Measurements from ENCODE around the gene AP3S2. TPM values are rescaled to one million over a fixed set of nuclear protein-coding genes. Genes with fewer than 3 reads are reported as not detected.

Gene AP3S2
- total RNA-seq, 4 donors from 2014 or later: 37.3 to 73.8 (median 56.2) TPM

DNA sequence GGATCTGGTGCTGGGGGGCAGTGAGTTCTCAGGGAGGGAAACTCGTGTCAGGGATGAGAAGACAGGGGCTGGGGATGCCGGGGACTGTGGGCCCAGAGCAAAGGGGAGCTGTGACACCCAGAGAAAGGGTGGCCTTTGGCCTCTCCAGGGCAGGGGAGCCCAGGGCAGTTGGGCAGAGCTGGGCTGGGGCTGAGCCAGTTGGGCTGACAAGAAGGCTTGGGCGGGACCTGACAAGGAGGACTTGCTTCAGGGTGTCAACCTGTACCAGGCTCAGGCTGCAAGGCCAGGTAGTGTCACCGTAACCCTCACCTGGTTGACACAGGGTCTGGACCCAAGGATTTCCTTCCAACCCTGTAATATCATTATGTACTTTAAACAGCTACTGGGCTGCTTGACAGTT is 66.0 kb downstream of the AP3S2 start:
- no peak for ATAC-seq (ENCODE audit: low FRiP score)
- TF ChIP-seq, protein P1, sequence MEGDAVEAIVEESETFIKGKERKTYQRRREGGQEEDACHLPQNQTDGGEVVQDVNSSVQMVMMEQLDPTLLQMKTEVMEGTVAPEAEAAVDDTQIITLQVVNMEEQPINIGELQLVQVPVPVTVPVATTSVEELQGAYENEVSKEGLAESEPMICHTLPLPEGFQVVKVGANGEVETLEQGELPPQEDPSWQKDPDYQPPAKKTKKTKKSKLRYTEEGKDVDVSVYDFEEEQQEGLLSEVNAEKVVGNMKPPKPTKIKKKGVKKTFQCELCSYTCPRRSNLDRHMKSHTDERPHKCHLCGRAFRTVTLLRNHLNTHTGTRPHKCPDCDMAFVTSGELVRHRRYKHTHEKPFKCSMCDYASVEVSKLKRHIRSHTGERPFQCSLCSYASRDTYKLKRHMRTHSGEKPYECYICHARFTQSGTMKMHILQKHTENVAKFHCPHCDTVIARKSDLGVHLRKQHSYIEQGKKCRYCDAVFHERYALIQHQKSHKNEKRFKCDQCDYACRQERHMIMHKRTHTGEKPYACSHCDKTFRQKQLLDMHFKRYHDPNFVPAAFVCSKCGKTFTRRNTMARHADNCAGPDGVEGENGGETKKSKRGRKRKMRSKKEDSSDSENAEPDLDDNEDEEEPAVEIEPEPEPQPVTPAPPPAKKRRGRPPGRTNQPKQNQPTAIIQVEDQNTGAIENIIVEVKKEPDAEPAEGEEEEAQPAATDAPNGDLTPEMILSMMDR (IDR thresholded peaks at IDR 0.05): no peak

DNA sequence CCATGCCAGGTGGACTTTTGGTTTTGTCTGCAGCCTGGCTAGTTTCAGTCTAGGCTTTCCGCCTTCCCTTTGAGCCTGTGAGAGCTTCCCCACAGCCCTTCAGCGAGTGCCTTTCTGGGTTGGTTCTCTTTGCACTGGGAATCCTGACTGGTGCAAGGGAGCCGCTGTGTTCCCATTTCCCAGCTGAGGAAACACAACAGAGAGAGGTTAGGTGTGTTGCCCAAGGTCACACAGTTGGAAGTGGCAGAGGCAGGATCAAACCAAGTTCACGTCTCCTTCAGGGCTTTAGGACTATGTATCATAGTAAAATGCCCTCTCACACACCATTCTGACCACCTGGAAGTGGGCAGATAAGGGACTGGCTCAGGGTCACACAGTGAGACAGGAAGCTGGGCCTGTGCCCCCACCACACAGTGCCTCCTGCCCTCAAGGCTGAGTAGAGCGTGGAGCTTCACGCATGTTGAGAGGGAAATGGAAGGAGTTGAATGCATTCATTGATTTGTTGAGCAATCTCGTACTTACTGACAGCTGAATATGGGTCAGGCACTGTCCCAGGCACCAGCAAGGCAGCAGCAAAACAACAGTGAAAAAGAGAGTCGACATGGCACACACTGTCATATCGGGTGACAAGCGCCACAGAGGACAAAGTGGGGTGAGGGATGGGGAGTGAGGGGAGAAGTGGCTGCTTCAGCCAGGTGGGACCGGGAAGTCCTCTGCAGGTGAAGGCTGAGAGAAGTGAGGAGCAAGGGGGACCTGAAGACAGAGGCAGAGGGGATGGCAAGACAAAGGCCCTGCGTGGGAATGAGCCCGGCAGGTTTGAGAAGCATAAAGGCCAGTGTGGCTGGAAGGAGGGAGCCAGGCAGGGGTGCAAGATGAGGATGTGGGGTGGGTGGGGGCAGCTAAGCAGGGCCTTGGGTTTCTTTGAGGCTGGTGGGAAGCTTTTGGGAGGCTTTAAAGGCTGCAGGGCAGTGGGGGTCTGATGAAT is 66.8 kb downstream of the AP3S2 start:
- DNase-seq (ENCODE audit: low spot score) (no peak), ATAC-seq (ENCODE audit: low FRiP score) (no peak)
- TF ChIP-seq, protein P1 (IDR thresholded peaks at IDR 0.05): no peak

More for the DNA sequence above, 66.0 kb downstream of the AP3S2 start:
- no peak for DNase-seq (ENCODE audit: low spot score)

DNA sequence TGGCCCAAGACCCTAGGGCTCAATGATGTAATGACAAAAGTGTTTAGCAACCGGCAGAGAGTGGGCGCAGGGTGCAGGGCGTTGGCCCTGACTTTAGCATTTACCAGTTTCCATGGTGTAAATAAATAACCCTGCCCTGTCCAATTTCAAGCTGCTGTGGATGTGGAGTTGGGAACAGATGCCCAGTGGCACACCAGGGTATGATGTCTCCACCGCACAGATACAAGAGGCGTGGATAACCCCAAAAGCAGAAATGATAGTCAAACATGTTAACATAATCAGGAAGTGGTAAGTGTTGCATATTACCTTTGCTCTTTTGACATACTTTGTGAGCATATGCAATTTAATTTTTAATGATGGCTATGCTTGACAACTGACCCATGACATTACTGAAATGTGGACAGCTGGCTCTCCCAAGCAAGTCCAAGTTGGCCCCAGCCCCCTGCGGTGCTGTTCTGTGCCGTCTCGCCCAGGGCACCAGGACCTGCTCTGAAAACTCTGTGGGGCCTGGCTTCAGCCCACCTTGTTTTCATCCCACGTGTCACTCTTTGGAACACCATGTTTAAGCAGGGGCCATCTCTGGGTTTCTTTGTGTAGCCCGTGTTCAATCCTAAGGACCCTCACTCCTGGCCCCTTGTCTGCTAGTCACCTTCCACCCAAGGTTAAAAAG is 68.4 kb downstream of the AP3S2 start:
- no peak for ATAC-seq (ENCODE audit: low FRiP score)
- TF ChIP-seq, protein P1 (IDR thresholded peaks at IDR 0.05): no peak
- DNase-seq (ENCODE audit: low spot score): no peak

DNA sequence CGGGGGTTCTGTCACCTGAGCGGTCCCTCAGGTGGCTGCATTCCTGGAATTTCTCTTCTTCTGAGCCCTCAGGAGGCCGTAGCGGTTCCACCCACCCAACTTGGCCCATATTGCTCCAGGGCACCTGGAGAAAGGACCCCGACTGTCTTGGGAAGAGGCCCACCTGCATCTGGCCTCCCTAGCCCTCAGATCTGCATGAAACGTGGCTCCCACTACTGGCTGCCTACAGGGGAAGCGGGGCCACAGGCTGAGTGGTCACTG is 69.3 kb downstream of the AP3S2 start:
- TF ChIP-seq, protein P1 (IDR thresholded peaks at IDR 0.05): no peak
- DNase-seq (ENCODE audit: low spot score) (no peak), ATAC-seq (ENCODE audit: low FRiP score) (no peak)

DNA sequence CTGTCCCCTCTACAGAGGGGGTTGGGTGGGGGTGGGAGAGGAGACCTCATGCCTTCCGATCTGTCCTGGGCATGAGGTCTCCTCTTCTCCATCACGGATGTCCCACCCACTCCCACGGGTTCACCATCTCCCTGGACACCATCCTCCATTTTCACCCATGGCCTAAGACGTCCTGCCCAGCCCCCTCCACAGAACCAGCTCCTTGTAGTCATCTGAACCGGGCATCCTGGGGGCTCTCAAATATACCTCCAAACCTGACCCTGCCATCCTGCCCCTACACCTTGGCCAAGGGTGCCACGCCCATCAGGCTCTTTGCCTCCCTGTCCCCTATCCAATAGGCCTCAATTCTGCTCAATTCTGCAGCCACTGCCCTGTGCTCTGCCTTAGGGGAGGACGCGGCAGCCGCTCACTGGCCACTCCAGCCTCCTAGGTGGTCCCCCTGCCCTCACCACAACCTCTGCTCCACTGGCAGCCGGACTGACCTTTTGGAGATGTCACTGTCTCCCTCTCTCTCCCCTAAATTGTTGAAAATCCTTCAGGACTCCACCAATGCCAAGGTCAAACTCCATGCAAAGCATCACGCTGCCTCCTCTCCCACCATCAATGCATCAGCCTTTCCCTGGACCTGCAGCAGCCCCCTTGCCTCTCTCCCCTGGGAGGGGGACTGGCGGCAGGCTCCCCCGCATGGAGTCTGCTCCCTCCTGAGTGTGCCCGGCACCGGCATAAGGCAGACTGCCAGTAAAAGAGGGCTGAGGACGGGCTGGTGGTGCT is 69.8 kb downstream of the AP3S2 start:
- ATAC-seq (ENCODE audit: low FRiP score) (no peak), DNase-seq (ENCODE audit: low spot score) (no peak)
- TF ChIP-seq, protein P1 (IDR thresholded peaks at IDR 0.05): no peak

DNA sequence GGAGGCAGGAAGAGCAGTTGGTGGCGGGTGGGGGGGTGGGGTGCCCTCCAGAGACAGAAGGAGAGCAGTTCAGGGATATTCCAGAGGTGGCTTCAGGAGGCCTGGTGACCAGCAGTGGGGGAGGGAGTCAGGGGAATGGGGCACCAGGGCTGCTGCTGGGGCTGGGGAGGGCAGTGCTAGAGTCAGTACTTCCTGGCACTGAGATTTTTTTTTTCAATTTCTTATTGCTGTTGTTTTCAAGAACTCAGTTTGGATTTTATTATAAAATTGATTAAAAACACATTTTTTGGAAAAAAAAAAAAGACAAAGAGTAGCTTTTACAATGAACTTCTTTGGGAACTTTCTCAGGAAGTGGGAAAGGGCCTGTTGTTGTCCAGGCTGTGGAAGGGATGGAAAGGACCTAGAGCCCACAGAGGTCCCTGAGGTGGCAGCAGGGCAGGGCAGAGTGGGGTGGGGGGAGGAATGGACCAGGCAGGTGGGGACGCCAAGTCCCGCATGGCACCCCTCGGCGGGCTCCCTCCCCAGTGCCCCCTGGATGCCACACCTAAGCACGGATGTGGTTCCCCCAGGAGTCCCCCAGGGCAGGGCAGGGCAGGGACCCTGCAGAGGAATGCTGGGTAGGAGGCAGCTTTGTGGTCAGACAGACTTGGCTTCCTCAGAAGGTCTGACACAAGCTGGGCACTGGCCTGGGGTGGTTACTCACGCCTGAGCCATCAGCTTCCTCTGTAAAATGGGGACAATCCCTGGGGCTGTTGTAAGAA is 70.7 kb downstream of the AP3S2 start:
- TF ChIP-seq, protein P1 (IDR thresholded peaks at IDR 0.05): no peak
- DNase-seq (ENCODE audit: low spot score) (no peak), ATAC-seq (ENCODE audit: low FRiP score) (no peak)

All from omental fat pad (tissue), 4 donors.